Measurements from ENCODE around the gene TMEM53. TPM values are rescaled to one million over a fixed set of nuclear protein-coding genes. Genes with fewer than 3 reads are reported as not detected.

TMEM53 gene
- total RNA-seq, 2 experiments from 2014 or later = 4.2 to 4.7 TPM

GRCh38 chr1:44636083-44636687 lies 38.1 kb downstream of the TMEM53 start:
- ATAC-seq (ENCODE audit: low read depth) (no peak), DNase-seq (no peak)
- Mint-ChIP-seq H3K4me3 (no peak overlapping the region), H3K27me3 (no peaks in the 10 kb centered on the region), H3K9me3 (no peaks in the 10 kb centered on the region), H3K4me1 (peaks cover 13% of the 10 kb centered on the region), H3K36me3 (peaks cover 14% of the 10 kb centered on the region), H3K27ac (no peak overlapping the region)
- POLR2A ChIA-PET = no interaction called here

- ATAC-seq (ENCODE audit: low read depth) = no peak
- POLR2A ChIA-PET = interaction anchor here (1.7 kb wide), 1 partner anchor 17 kb away, joined by 5 read pairs; no protein-coding TSS in a partner anchor
- H3K4me3 Mint-ChIP-seq = no peak overlapping the region
- peaks cover 14% of the 10 kb centered on the region for H3K36me3 Mint-ChIP-seq
- no peaks in the 10 kb centered on the region for H3K27me3 Mint-ChIP-seq
- H3K9me3 Mint-ChIP-seq = peaks cover 1% of the 10 kb centered on the region
- no peak overlapping the region for H3K27ac Mint-ChIP-seq
- DNase-seq = no peak
- peaks cover 20% of the 10 kb centered on the region for H3K4me1 Mint-ChIP-seq
Observed at GRCh38 chr1:44635439-44635838, 38.8 kb downstream of the TMEM53 start.

GRCh38 chr1:44634606-44635189 lies 39.6 kb downstream of the TMEM53 start:
- POLR2A ChIA-PET = interaction anchor here (1.7 kb wide), 1 partner anchor 18 kb away, joined by 5 read pairs; no protein-coding TSS in a partner anchor
- peaks cover 20% of the 10 kb centered on the region for H3K4me1 Mint-ChIP-seq
- DNase-seq (no peak), ATAC-seq (ENCODE audit: low read depth) (no peak)
- H3K36me3 Mint-ChIP-seq = peaks cover 14% of the 10 kb centered on the region
- H3K27me3 Mint-ChIP-seq = no peaks in the 10 kb centered on the region
- no peak overlapping the region for H3K27ac Mint-ChIP-seq
- no peak overlapping the region for H3K4me3 Mint-ChIP-seq
- H3K9me3 Mint-ChIP-seq = peaks cover 1% of the 10 kb centered on the region

- no peak for DNase-seq
Observed at GRCh38 chr1:44632598-44632997, 41.7 kb downstream of the TMEM53 start.

GRCh38 chr1:44631647-44632539 lies 42.4 kb downstream of the TMEM53 start:
- peaks cover 1% of the 10 kb centered on the region for H3K9me3 Mint-ChIP-seq
- peak; percentile 76 for ATAC-seq (ENCODE audit: low read depth)
- no peaks in the 10 kb centered on the region for H3K27me3 Mint-ChIP-seq
- peak overlapping the region; percentile 95 for H3K27ac Mint-ChIP-seq
- peaks cover 11% of the 10 kb centered on the region for H3K36me3 Mint-ChIP-seq
- POLR2A ChIA-PET = interaction anchor here (0.6 to 2.9 kb wide), 31 partner anchors 10 to 1055 kb away, joined by 3 to 29 read pairs (median 4); partner anchors contain the start of genes ARMH1, DMAP1, HECTD3 and KDM4A
- peak overlapping the region; percentile 93 for H3K4me3 Mint-ChIP-seq
- DNase-seq = peak; percentile 95
- H3K4me1 Mint-ChIP-seq = peaks cover 20% of the 10 kb centered on the region

More at GRCh38 chr1:44632598-44632997, 41.7 kb downstream of the TMEM53 start:
- no peak for ATAC-seq (ENCODE audit: low read depth)
- Mint-ChIP-seq H3K9me3 (peaks cover 1% of the 10 kb centered on the region), H3K36me3 (peaks cover 13% of the 10 kb centered on the region), H3K4me1 (peaks cover 20% of the 10 kb centered on the region), H3K27me3 (no peaks in the 10 kb centered on the region), H3K27ac (peak overlapping the region; percentile 95), H3K4me3 (peak overlapping the region; percentile 93)
- POLR2A ChIA-PET = interaction anchor here (0.5 to 2.9 kb wide), 14 partner anchors 9 to 889 kb away, joined by 3 to 29 read pairs (median 4); partner anchors contain the start of genes ARMH1, PLK3, PRDX1 and RNU5D-1

- ATAC-seq (ENCODE audit: low read depth) (peak; percentile 35), DNase-seq (no peak)
- Mint-ChIP-seq H3K4me3 (peak overlapping the region; percentile 93), H3K27ac (peak overlapping the region; percentile 93), H3K4me1 (peaks cover 20% of the 10 kb centered on the region), H3K36me3 (peaks cover 11% of the 10 kb centered on the region), H3K9me3 (peaks cover 1% of the 10 kb centered on the region), H3K27me3 (no peaks in the 10 kb centered on the region)
- POLR2A ChIA-PET = interaction anchor here (0.8 to 2.9 kb wide), 24 partner anchors 11 to 1056 kb away, joined by 3 to 29 read pairs (median 4); partner anchors contain the start of genes ARMH1, DMAP1, HECTD3 and KDM4A
Observed at GRCh38 chr1:44631333-44631646, 43.0 kb downstream of the TMEM53 start.

GRCh38 chr1:44630116-44630515 lies 44.2 kb downstream of the TMEM53 start:
- Mint-ChIP-seq H3K9me3 (peaks cover 1% of the 10 kb centered on the region), H3K27me3 (no peaks in the 10 kb centered on the region), H3K4me3 (peak overlapping the region; percentile 93), H3K27ac (peak overlapping the region; percentile 93), H3K4me1 (peaks cover 20% of the 10 kb centered on the region), H3K36me3 (peaks cover 8% of the 10 kb centered on the region)
- no peak for DNase-seq
- no peak for ATAC-seq (ENCODE audit: low read depth)
- POLR2A ChIA-PET = interaction anchor here (1.2 to 2.9 kb wide), 4 partner anchors 23 to 381 kb away, joined by 4 to 14 read pairs (median 7); partner anchors contain the start of genes HECTD3 and UROD

- no peak overlapping the region for H3K4me3 Mint-ChIP-seq
- H3K27ac Mint-ChIP-seq = no peak overlapping the region
- H3K4me1 Mint-ChIP-seq = peaks cover 19% of the 10 kb centered on the region
- no peaks in the 10 kb centered on the region for H3K27me3 Mint-ChIP-seq
- H3K36me3 Mint-ChIP-seq = peaks cover 7% of the 10 kb centered on the region
- POLR2A ChIA-PET = no interaction called here
- ATAC-seq (ENCODE audit: low read depth) = no peak
- peaks cover 1% of the 10 kb centered on the region for H3K9me3 Mint-ChIP-seq
- DNase-seq = no peak
Observed at GRCh38 chr1:44628962-44629756, 45.1 kb downstream of the TMEM53 start.

- POLR2A ChIA-PET = no interaction called here
- Mint-ChIP-seq H3K27ac (no peak overlapping the region), H3K4me1 (no peaks in the 10 kb centered on the region), H3K9me3 (no peaks in the 10 kb centered on the region), H3K4me3 (no peak overlapping the region), H3K27me3 (no peaks in the 10 kb centered on the region), H3K36me3 (no peaks in the 10 kb centered on the region)
- DNase-seq = no peak
- ATAC-seq (ENCODE audit: low read depth) = no peak
Observed at GRCh38 chr1:44625348-44625747, 48.9 kb downstream of the TMEM53 start.

- POLR2A ChIA-PET = no interaction called here
- Mint-ChIP-seq H3K27me3 (no peaks in the 10 kb centered on the region), H3K4me3 (no peak overlapping the region), H3K36me3 (no peaks in the 10 kb centered on the region), H3K27ac (no peak overlapping the region), H3K9me3 (no peaks in the 10 kb centered on the region), H3K4me1 (no peaks in the 10 kb centered on the region)
- ATAC-seq (ENCODE audit: low read depth) = no peak
- DNase-seq = no peak
Observed at GRCh38 chr1:44624268-44624901, 49.9 kb downstream of the TMEM53 start.

GRCh38 chr1:44621841-44622286 lies 52.4 kb downstream of the TMEM53 start:
- POLR2A ChIA-PET = no interaction called here
- Mint-ChIP-seq H3K27ac (no peak overlapping the region), H3K27me3 (no peaks in the 10 kb centered on the region), H3K36me3 (no peaks in the 10 kb centered on the region), H3K9me3 (no peaks in the 10 kb centered on the region), H3K4me1 (no peaks in the 10 kb centered on the region), H3K4me3 (no peak overlapping the region)
- no peak for ATAC-seq (ENCODE audit: low read depth)
- no peak for DNase-seq

- no peak for ATAC-seq (ENCODE audit: low read depth)
- POLR2A ChIA-PET = no interaction called here
- Mint-ChIP-seq H3K4me3 (no peak overlapping the region), H3K9me3 (no peaks in the 10 kb centered on the region), H3K36me3 (no peaks in the 10 kb centered on the region), H3K4me1 (no peaks in the 10 kb centered on the region), H3K27ac (no peak overlapping the region), H3K27me3 (no peaks in the 10 kb centered on the region)
- DNase-seq = no peak
Observed at GRCh38 chr1:44620072-44620471, 54.2 kb downstream of the TMEM53 start.

Data from activated naive CD8-positive, alpha-beta T cell treated with anti-CD3 and anti-CD28 coated beads, Interleukin-2, amount 10 ng/mL, durations not matched to agents 7 days and 5 days (primary cell).